GM11168 (cell line): ENCODE measurements around the gene GALNT9.

Experiments
- in situ Hi-C: fragments of 300-500 bp; cut with MboI; formaldehyde crosslinking; loops from one replicate; pipeline ENCODE4 v1.12.0; 2022; ENCODE audit warnings: low sequenced_read_pairs; ENCODE audit not compliant: unreplicated experiment

Gene GALNT9

GRCh38 chr12:132345561-132346200 is 16.3 kb upstream of the GALNT9 start:
- in situ Hi-C loops, result no loop called here

GRCh38 chr12:132345126-132345525 is 15.7 kb upstream of the GALNT9 start:
- in situ Hi-C loops, result no loop called here

GRCh38 chr12:132344601-132345000 is 15.2 kb upstream of the GALNT9 start:
- in situ Hi-C loops, result no loop called here

- in situ Hi-C loops, result no loop called here
These were observed 14.8 kb upstream of the GALNT9 start for GRCh38 chr12:132344181-132344580.

- in situ Hi-C loops, result no loop called here
These were observed 14.1 kb upstream of the GALNT9 start for GRCh38 chr12:132343294-132344004.

- in situ Hi-C loops, result no loop called here
These were observed 13.2 kb upstream of the GALNT9 start for GRCh38 chr12:132342251-132343227.

GRCh38 chr12:132341318-132342050 is 12.1 kb upstream of the GALNT9 start:
- in situ Hi-C loops, result no loop called here

- in situ Hi-C loops, result no loop called here
These were observed 11.1 kb upstream of the GALNT9 start for GRCh38 chr12:132340266-132341035.

GRCh38 chr12:132339856-132340255 is 10.5 kb upstream of the GALNT9 start:
- in situ Hi-C loops, result no loop called here

GRCh38 chr12:132338781-132339180 is 9.4 kb upstream of the GALNT9 start:
- in situ Hi-C loops, result no loop called here

- in situ Hi-C loops, result no loop called here
These were observed 8.9 kb upstream of the GALNT9 start for GRCh38 chr12:132338311-132338710.

GRCh38 chr12:132337557-132337956 is 8.2 kb upstream of the GALNT9 start:
- in situ Hi-C loops, result no loop called here

- in situ Hi-C loops, result no loop called here
These were observed 7.3 kb upstream of the GALNT9 start for GRCh38 chr12:132336451-132337413.

GRCh38 chr12:132335179-132335756 is 5.9 kb upstream of the GALNT9 start:
- in situ Hi-C loops, result no loop called here

- in situ Hi-C loops, result no loop called here
These were observed 4.4 kb upstream of the GALNT9 start for GRCh38 chr12:132333766-132334165.

- in situ Hi-C loops, result no loop called here
These were observed 3.9 kb upstream of the GALNT9 start for GRCh38 chr12:132333273-132333672.

- in situ Hi-C loops, result no loop called here
These were observed 1.1 kb upstream of the GALNT9 start for GRCh38 chr12:132330549-132330881.
